ENCODE data around the gene PITPNC1.

GRCh38 chr17:67393809-67394397 lies 16.8 kb downstream of the PITPNC1 start:
- TF ChIP-seq ZFX (IDR thresholded peaks at IDR 0.05; ENCODE audit: borderline replicate concordance) (no peak), CTCF (IDR thresholded peaks at IDR 0.05) (no peak)
